Hepatocyte (in vitro differentiated cells): ENCODE data around the gene SERPINA3. TPM values are rescaled to one million over a fixed set of nuclear protein-coding genes. Genes with fewer than 3 reads are reported as not detected.

Source experiments
- DNase-seq: peaks from one replicate; pipeline ENCODE4 v3.0.0-alpha.2; 2016; ENCODE audit warnings: low spot score
- H2AFZ ChIP-seq: fragments of 200-600 bp; sonication (generic); 2 replicates; pipeline ENCODE4 v1.6.0; 2016; ENCODE audit warnings: antibody characterized with exemption, mild to moderate bottlenecking
- H3K27ac ChIP-seq: fragments of 200-600 bp; sonication (generic); 2 replicates; pipeline ENCODE4 v1.5.1; 2016; ENCODE audit warnings: mild to moderate bottlenecking
- H3K27me3 ChIP-seq: fragments of 200-600 bp; sonication (generic); 2 replicates; pipeline ENCODE4 v1.6.1; 2016
- H3K36me3 ChIP-seq: fragments of 200-600 bp; sonication (generic); replicated peaks from 2 replicates; pipeline ENCODE4 v1.5.1; 2016; ENCODE audit warnings: low read depth; ENCODE audit not compliant: insufficient read depth
- H3K4me1 ChIP-seq: fragments of 200-600 bp; sonication (generic); 2 replicates; pipeline ENCODE4 v1.5.1; 2016; ENCODE audit warnings: mild to moderate bottlenecking, moderate library complexity; ENCODE audit not compliant: insufficient read depth
- H3K4me2 ChIP-seq: fragments of 200-600 bp; sonication (generic); 2 replicates; pipeline ENCODE4 v1.6.0; 2016
- H3K4me3 ChIP-seq: fragments of 200-600 bp; sonication (generic); 2 replicates; pipeline ENCODE4 v1.5.1; 2016; ENCODE audit warnings: mild to moderate bottlenecking
- H3K79me2 ChIP-seq: fragments of 200-600 bp; sonication (generic); 2 replicates; pipeline ENCODE4 v1.6.0; 2017; ENCODE audit warnings: mild to moderate bottlenecking
- H3K9me2 ChIP-seq: fragments of 200-600 bp; sonication (generic); replicated peaks from 2 replicates; pipeline ENCODE4 v1.6.0; 2017; ENCODE audit warnings: mild to moderate bottlenecking; ENCODE audit not compliant: insufficient read depth
- H3K9me3 ChIP-seq: fragments of 200-600 bp; sonication (generic); 2 replicates; pipeline ENCODE4 v1.5.1; 2016; ENCODE audit warnings: low read depth, mild to moderate bottlenecking
- H4K20me1 ChIP-seq: fragments of 200-600 bp; sonication (generic); 2 replicates; pipeline ENCODE4 v1.6.0; 2016; ENCODE audit warnings: mild to moderate bottlenecking; ENCODE audit not compliant: insufficient read depth, poor library complexity, severe bottlenecking
- EZH2 ChIP-seq: fragments of 200-600 bp; sonication (generic); IDR thresholded peaks from 2 replicates; pipeline ENCODE4 v1.6.1; 2016; ENCODE audit warnings: antibody characterized with exemption, mild to moderate bottlenecking, borderline replicate concordance
- EZH2phosphoT487 ChIP-seq: fragments of 200-600 bp; sonication (generic); IDR thresholded peaks from one replicate; pipeline ENCODE4 v1.6.1; 2018; ENCODE audit warnings: antibody characterized with exemption, mild to moderate bottlenecking, low read depth, moderate library complexity; ENCODE audit not compliant: unreplicated experiment, severe bottlenecking
- whole genome bisulfite sequencing: methylation state at CpG from one replicate; pipeline ENCODE4 v1.1.6; 2016; ENCODE audit warnings: low lambda C conversion rate; ENCODE audit errors: missing lambda C conversion rate; 5-methylcytosine and 5-hydroxymethylcytosine counted together
- polyA plus RNA-seq: library from polyadenylated mRNA; unstranded; fragments of >200 nt; fragmentation: Nextera tagmentation; extraction: Ambion mirVana; gene quantifications from 2 replicates; pipeline ENCODE4 v1.2.1, GENCODE V29; 2016
- total RNA-seq: library from RNA; depleted of rRNA; stranded (reverse); fragments of >200 nt; gene quantifications from 2 replicates; pipeline ENCODE4 v1.2.3, GENCODE V29; 2014
- TF ChIP-seq, protein P1 (sequence below): fragments of 200-600 bp; sonication (generic); IDR thresholded peaks from 2 replicates; pipeline ENCODE4 v1.5.1; 2016; ENCODE audit warnings: antibody characterized with exemption, mild to moderate bottlenecking; ENCODE audit not compliant: poor library complexity

Gene SERPINA3
- total and polyA plus RNA-seq, 2 experiments from 2014 or later, result 359 to 457 TPM

GRCh38 chr14:94595912-94596311 lies 16.3 kb upstream of the SERPINA3 start:
- Histone ChIP-seq H3K27ac (peak overlapping the region; percentile 14), H4K20me1 (no peaks in the 10 kb centered on the region), H3K4me1 (peaks cover 44% of the 10 kb centered on the region), H2AFZ (no peak overlapping the region), H3K9me2 (no peaks in the 10 kb centered on the region), H3K27me3 (no peaks in the 10 kb centered on the region), H3K9me3 (no peaks in the 10 kb centered on the region), H3K4me3 (no peak overlapping the region), H3K79me2 (no peaks in the 10 kb centered on the region), H3K36me3 (no peaks in the 10 kb centered on the region), H3K4me2 (no peak overlapping the region)
- DNase-seq, result no peak
- TF ChIP-seq EZH2phosphoT487 (no peak), EZH2 (no peak)
- TF ChIP-seq, protein P1, sequence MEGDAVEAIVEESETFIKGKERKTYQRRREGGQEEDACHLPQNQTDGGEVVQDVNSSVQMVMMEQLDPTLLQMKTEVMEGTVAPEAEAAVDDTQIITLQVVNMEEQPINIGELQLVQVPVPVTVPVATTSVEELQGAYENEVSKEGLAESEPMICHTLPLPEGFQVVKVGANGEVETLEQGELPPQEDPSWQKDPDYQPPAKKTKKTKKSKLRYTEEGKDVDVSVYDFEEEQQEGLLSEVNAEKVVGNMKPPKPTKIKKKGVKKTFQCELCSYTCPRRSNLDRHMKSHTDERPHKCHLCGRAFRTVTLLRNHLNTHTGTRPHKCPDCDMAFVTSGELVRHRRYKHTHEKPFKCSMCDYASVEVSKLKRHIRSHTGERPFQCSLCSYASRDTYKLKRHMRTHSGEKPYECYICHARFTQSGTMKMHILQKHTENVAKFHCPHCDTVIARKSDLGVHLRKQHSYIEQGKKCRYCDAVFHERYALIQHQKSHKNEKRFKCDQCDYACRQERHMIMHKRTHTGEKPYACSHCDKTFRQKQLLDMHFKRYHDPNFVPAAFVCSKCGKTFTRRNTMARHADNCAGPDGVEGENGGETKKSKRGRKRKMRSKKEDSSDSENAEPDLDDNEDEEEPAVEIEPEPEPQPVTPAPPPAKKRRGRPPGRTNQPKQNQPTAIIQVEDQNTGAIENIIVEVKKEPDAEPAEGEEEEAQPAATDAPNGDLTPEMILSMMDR, result no peak
- 81% methylated on average over 2 of the region's 2 CpGs for WGBS

- H2AFZ ChIP-seq, result no peak overlapping the region
- H3K4me3 ChIP-seq, result no peak overlapping the region
- WGBS, result 95% methylated on average over 9 of the region's 9 CpGs
- no peaks in the 10 kb centered on the region for H3K27me3 ChIP-seq
- H3K4me1 ChIP-seq, result peaks cover 46% of the 10 kb centered on the region
- H4K20me1 ChIP-seq, result no peaks in the 10 kb centered on the region
- TF ChIP-seq EZH2phosphoT487, result no peak
- TF ChIP-seq EZH2, result no peak
- TF ChIP-seq, protein P1, result no peak
- no peaks in the 10 kb centered on the region for H3K36me3 ChIP-seq
- H3K9me2 ChIP-seq, result no peaks in the 10 kb centered on the region
- DNase-seq, result no peak
- H3K27ac ChIP-seq, result peak overlapping the region; percentile 22
- no peak overlapping the region for H3K4me2 ChIP-seq
- no peaks in the 10 kb centered on the region for H3K9me3 ChIP-seq
- no peaks in the 10 kb centered on the region for H3K79me2 ChIP-seq
Observed at GRCh38 chr14:94596361-94596760, 15.8 kb upstream of the SERPINA3 start.

GRCh38 chr14:94597788-94598187 lies 14.4 kb upstream of the SERPINA3 start:
- Histone ChIP-seq H3K4me3 (no peak overlapping the region), H3K9me3 (no peaks in the 10 kb centered on the region), H4K20me1 (no peaks in the 10 kb centered on the region), H3K79me2 (no peaks in the 10 kb centered on the region), H3K27ac (peak overlapping the region; percentile 98), H3K9me2 (no peaks in the 10 kb centered on the region), H3K4me1 (peaks cover 58% of the 10 kb centered on the region), H2AFZ (no peak overlapping the region), H3K36me3 (no peaks in the 10 kb centered on the region), H3K27me3 (no peaks in the 10 kb centered on the region), H3K4me2 (peak overlapping the region; percentile 39)
- TF ChIP-seq EZH2 (no peak), EZH2phosphoT487 (no peak)
- TF ChIP-seq, protein P1, result no peak
- DNase-seq, result no peak
- 89% methylated on average over 5 of the region's 5 CpGs for WGBS

GRCh38 chr14:94598506-94598815 lies 13.7 kb upstream of the SERPINA3 start:
- no peaks in the 10 kb centered on the region for H3K79me2 ChIP-seq
- H3K4me2 ChIP-seq, result peak overlapping the region; percentile 39
- H2AFZ ChIP-seq, result no peak overlapping the region

More at GRCh38 chr14:94598506-94598815, 13.7 kb upstream of the SERPINA3 start:
- no peaks in the 10 kb centered on the region for H4K20me1 ChIP-seq
- H3K9me2 ChIP-seq, result no peaks in the 10 kb centered on the region
- no peak overlapping the region for H3K4me3 ChIP-seq
- TF ChIP-seq EZH2 (no peak), EZH2phosphoT487 (no peak)
- TF ChIP-seq, protein P1, result no peak
- no peaks in the 10 kb centered on the region for H3K9me3 ChIP-seq
- 58% methylated on average over 7 of the region's 7 CpGs for WGBS
- no peaks in the 10 kb centered on the region for H3K27me3 ChIP-seq
- peaks cover 51% of the 10 kb centered on the region for H3K4me1 ChIP-seq
- no peaks in the 10 kb centered on the region for H3K36me3 ChIP-seq
- H3K27ac ChIP-seq, result peak overlapping the region; percentile 98
- no peak for DNase-seq
